ENCODE results near the gene HOXD4. TPM values are rescaled to one million over a fixed set of nuclear protein-coding genes. Genes with fewer than 3 reads are reported as not detected.

The HOXD4 gene
- total RNA-seq, 1 experiment from 2014 or later: 0.17 TPM

GRCh38 chr2:176174382-176174823 lies 23.1 kb downstream of the HOXD4 start:
- no peak for DNase-seq (ENCODE audit: low read depth)
- in situ Hi-C loops (cut with HindIII; ENCODE audit: low pct_unique_long_range_greater_than_20kb, low sequenced_read_pairs): no loop called here

GRCh38 chr2:176174824-176175708 lies 23.7 kb downstream of the HOXD4 start:
- DNase-seq (ENCODE audit: low read depth): no peak
- in situ Hi-C loops (cut with HindIII; ENCODE audit: low pct_unique_long_range_greater_than_20kb, low sequenced_read_pairs): no loop called here

- no peak for DNase-seq (ENCODE audit: low read depth)
- in situ Hi-C loops (cut with HindIII; ENCODE audit: low pct_unique_long_range_greater_than_20kb, low sequenced_read_pairs): no loop called here
Measured at GRCh38 chr2:176175709-176176607, 24.6 kb downstream of the HOXD4 start.

GRCh38 chr2:176177580-176178037 lies 26.3 kb downstream of the HOXD4 start:
- in situ Hi-C loops (cut with HindIII; ENCODE audit: low pct_unique_long_range_greater_than_20kb, low sequenced_read_pairs): no loop called here
- no peak for DNase-seq (ENCODE audit: low read depth)

GRCh38 chr2:176178038-176178756 lies 26.8 kb downstream of the HOXD4 start:
- in situ Hi-C loops (cut with HindIII; ENCODE audit: low pct_unique_long_range_greater_than_20kb, low sequenced_read_pairs): no loop called here
- peak; percentile 57 for DNase-seq (ENCODE audit: low read depth)

GRCh38 chr2:176178757-176179295 lies 27.5 kb downstream of the HOXD4 start:
- peak; percentile 31 for DNase-seq (ENCODE audit: low read depth)
- in situ Hi-C loops (cut with HindIII; ENCODE audit: low pct_unique_long_range_greater_than_20kb, low sequenced_read_pairs): no loop called here

GRCh38 chr2:176181551-176181950 lies 30.2 kb downstream of the HOXD4 start:
- in situ Hi-C loops (cut with HindIII; ENCODE audit: low pct_unique_long_range_greater_than_20kb, low sequenced_read_pairs): no loop called here
- no peak for DNase-seq (ENCODE audit: low read depth)

GRCh38 chr2:176182671-176183070 lies 31.3 kb downstream of the HOXD4 start:
- in situ Hi-C loops (cut with HindIII; ENCODE audit: low pct_unique_long_range_greater_than_20kb, low sequenced_read_pairs): no loop called here
- DNase-seq (ENCODE audit: low read depth): no peak

GRCh38 chr2:176184749-176185148 lies 33.4 kb downstream of the HOXD4 start:
- in situ Hi-C loops (cut with HindIII; ENCODE audit: low pct_unique_long_range_greater_than_20kb, low sequenced_read_pairs): no loop called here

GRCh38 chr2:176186024-176186423 lies 34.7 kb downstream of the HOXD4 start:
- no peak for DNase-seq (ENCODE audit: low read depth)
- in situ Hi-C loops (cut with HindIII; ENCODE audit: low pct_unique_long_range_greater_than_20kb, low sequenced_read_pairs): no loop called here

More at GRCh38 chr2:176184749-176185148, 33.4 kb downstream of the HOXD4 start:
- DNase-seq (ENCODE audit: low read depth): no peak

- peak; percentile 16 for DNase-seq (ENCODE audit: low read depth)
- in situ Hi-C loops (cut with HindIII; ENCODE audit: low pct_unique_long_range_greater_than_20kb, low sequenced_read_pairs): no loop called here
Measured at GRCh38 chr2:176187200-176187898, 36.0 kb downstream of the HOXD4 start.

GRCh38 chr2:176187899-176188773 lies 36.8 kb downstream of the HOXD4 start, which contains the start of gene HOXD1:
Gene HOXD1 (plus strand): TSS chr2:176188668. CDS start chr2:176188802, 134 bp downstream.
- peak; percentile 77 for DNase-seq (ENCODE audit: low read depth)
- in situ Hi-C loops (cut with HindIII; ENCODE audit: low pct_unique_long_range_greater_than_20kb, low sequenced_read_pairs): no loop called here

- in situ Hi-C loops (cut with HindIII; ENCODE audit: low pct_unique_long_range_greater_than_20kb, low sequenced_read_pairs): no loop called here
- no peak for DNase-seq (ENCODE audit: low read depth)
Measured at GRCh38 chr2:176188774-176189680, 37.7 kb downstream of the HOXD4 start.

GRCh38 chr2:176189681-176190641 lies 38.6 kb downstream of the HOXD4 start:
- DNase-seq (ENCODE audit: low read depth): no peak
- in situ Hi-C loops (cut with HindIII; ENCODE audit: low pct_unique_long_range_greater_than_20kb, low sequenced_read_pairs): no loop called here

- no peak for DNase-seq (ENCODE audit: low read depth)
- in situ Hi-C loops (cut with HindIII; ENCODE audit: low pct_unique_long_range_greater_than_20kb, low sequenced_read_pairs): no loop called here
Measured at GRCh38 chr2:176192351-176192750, 41.0 kb downstream of the HOXD4 start.

Data from Caki2 (cell line).